Osteocyte (in vitro differentiated cells): ENCODE measurements around the gene KRTAP5-1. TPM values are rescaled to one million over a fixed set of nuclear protein-coding genes. Genes with fewer than 3 reads are reported as not detected.

Experiments
- total RNA-seq: library from RNA; stranded (reverse); gene quantifications from 2 replicates; pipeline ENCODE4 v1.2.1, GENCODE V29; 2021

The KRTAP5-1 gene
- total RNA-seq, 1 donor from 2014 or later: not detected

Other genes starting within 250 kb of the KRTAP5-1 start
- 1.7 and 1.9 TPM in 2 replicates for gene BRSK2, start 195.3 kb downstream of the KRTAP5-1 start, total RNA-seq
- 33.8 and 38.6 TPM in 2 replicates for gene MOB2, start 98.5 kb downstream of the KRTAP5-1 start, total RNA-seq
- gene DUSP8, start 13.0 kb downstream of the KRTAP5-1 start, total RNA-seq: 5.4 and 7.7 TPM in 2 replicates
- not detected in 2 replicates for gene KRTAP5-2, start 13.0 kb upstream of the KRTAP5-1 start, total RNA-seq
- gene KRTAP5-3, start 23.2 kb upstream of the KRTAP5-1 start, total RNA-seq: not detected in 2 replicates
- gene KRTAP5-4, start 36.9 kb upstream of the KRTAP5-1 start, total RNA-seq: not detected in 2 replicates
- not detected in 2 replicates for gene KRTAP5-5, start 44.5 kb upstream of the KRTAP5-1 start, total RNA-seq
- gene KRTAP5-6, start 111.9 kb upstream of the KRTAP5-1 start, total RNA-seq: not detected in 2 replicates
- 13.5 and 24.0 TPM in 2 replicates for gene IFITM10, start 165.3 kb upstream of the KRTAP5-1 start, total RNA-seq
- 2,062 and 2,147 TPM in 2 replicates for gene CTSD, start 178.6 kb upstream of the KRTAP5-1 start, total RNA-seq
- 5.0 and 6.2 TPM in 2 replicates for gene SYT8, start 249.7 kb upstream of the KRTAP5-1 start, total RNA-seq